K562 (cell line): ENCODE data around the gene MRPS5. TPM values are rescaled to one million over a fixed set of nuclear protein-coding genes. Genes with fewer than 3 reads are reported as not detected.

ENCODE experiments used
- ATAC-seq: fragments of 200-7000 bp; cut with Tn5 transposase; 3 replicates; pipeline ENCODE4 v1.9.1; 2020; ENCODE audit warnings: moderate library complexity
- BruUV-seq: library from RNA; stranded (reverse); fragments of 400-500 nt; replicated peaks from 2 replicates; lab custom pipeline; 2021; lab: Mats Ljungman, UMichigan
- CTCF ChIA-PET: fragments of 300-600 bp; formaldehyde crosslinking; extraction: SDS; loops from one replicate; lab custom pipeline; 2021; ENCODE audit warnings: low intra/inter-chr PET ratio; lab: Yijun Ruan, JAX
- POLR2A ChIA-PET: fragments of 300-600, 350-650 bp; sonication (Branson Sonifier 250); formaldehyde crosslinking; extraction: SDS; loops from one replicate; lab custom pipeline; 2021; ENCODE audit warnings: antibody characterized with exemption, inconsistent platforms; lab: Yijun Ruan, JAX
- DNase-seq, 4 experiments: peaks; one replicate each; pipeline versions ENCODE4 v3.0.0 to v3.0.0-alpha.2; 2011 to 2018; ENCODE audit warnings: low spot score in 3 of 4, mixed read lengths in 3 of 4; ENCODE audit errors: extremely low read depth in 1 of 4
- FAIRE-seq: peaks from 2 replicates; lab custom pipeline; 2011; peaks lifted over from hg19 to GRCh38; lab: Jason Lieb, UNC
- H2AFZ ChIP-seq: 2 replicates; pipeline ENCODE4 v1.6.0; 2011; ENCODE audit warnings: low read depth, low read length, control low read depth, inconsistent platforms
- H3K27ac ChIP-seq: fragments of 200-600 bp; 3 replicates; pipeline ENCODE4 v1.8.0; 2011; ENCODE audit warnings: low read depth, mild to moderate bottlenecking, control low read depth, inconsistent platforms, low read length, moderate library complexity, mixed read lengths; ENCODE audit errors: extremely low read depth
- H3K27me3 ChIP-seq, 2 experiments: fragments of 300-600 bp in 1 of 2; 2 replicates in 1 of 2; 3 replicates in 1 of 2; pipeline versions ENCODE4 v1.6.0 to v1.8.0; 2011; ENCODE audit warnings: inconsistent platforms in 2 of 2, low read length in 2 of 2, mild to moderate bottlenecking in 1 of 2, mixed read lengths in 1 of 2, moderate library complexity in 1 of 2; ENCODE audit not compliant: control insufficient read depth in 2 of 2, insufficient read depth in 2 of 2
- H3K36me3 ChIP-seq: fragments of 300-600 bp; 3 replicates; pipeline ENCODE4 v1.8.0; 2011; ENCODE audit warnings: mild to moderate bottlenecking, low read length, inconsistent platforms; ENCODE audit not compliant: control insufficient read depth, insufficient read depth
- H3K4me1 ChIP-seq, 2 experiments: fragments of 200-600 bp in 1 of 2; replicated peaks in 1 of 2; 2 replicates in 1 of 2; 3 replicates in 1 of 2; pipeline versions ENCODE4 v1.5.1 to v1.8.0; 2011; ENCODE audit warnings: inconsistent platforms in 2 of 2, low read length in 2 of 2, mild to moderate bottlenecking in 1 of 2, mixed read lengths in 1 of 2, moderate library complexity in 1 of 2; ENCODE audit not compliant: control insufficient read depth in 2 of 2, insufficient read depth in 2 of 2
- H3K4me2 ChIP-seq: 2 replicates; pipeline ENCODE4 v1.6.1; 2011; ENCODE audit warnings: low read length, control low read depth, inconsistent platforms, mixed read lengths; ENCODE audit not compliant: insufficient read depth
- H3K4me3 ChIP-seq: fragments of 200-600 bp; sonication (generic), shearing (Covaris generic); 2 replicates; pipeline ENCODE4 v1.5.1; 2016; ENCODE audit warnings: control low read depth, inconsistent platforms
- H3K79me2 ChIP-seq: fragments of 200-600 bp; 3 replicates; pipeline ENCODE4 v1.8.0; 2011; ENCODE audit warnings: low read length, inconsistent platforms; ENCODE audit not compliant: control insufficient read depth, insufficient read depth
- H3K9ac ChIP-seq, 2 experiments: 2 replicates each; pipeline versions ENCODE4 v1.6.0 to v1.6.1; 2011; ENCODE audit warnings: low read depth in 2 of 2, low read length in 2 of 2, control low read depth in 1 of 2, inconsistent platforms in 1 of 2, mild to moderate bottlenecking in 1 of 2, mixed read lengths in 1 of 2; ENCODE audit not compliant: insufficient read depth in 1 of 2
- H3K9me1 ChIP-seq: one replicate; pipeline ENCODE4 v1.6.0; 2011; ENCODE audit warnings: inconsistent platforms, mild to moderate bottlenecking, low read length, moderate library complexity; ENCODE audit not compliant: control insufficient read depth, insufficient read depth
- H3K9me3 ChIP-seq: replicated peaks from 2 replicates; pipeline ENCODE4 v1.5.1; 2011; ENCODE audit warnings: low read depth, low read length, inconsistent platforms; ENCODE audit not compliant: control insufficient read depth, insufficient read depth
- H4K20me1 ChIP-seq: replicated peaks from 2 replicates; pipeline ENCODE4 v1.6.1; 2011; ENCODE audit warnings: low read length, inconsistent platforms, mixed read lengths; ENCODE audit not compliant: control insufficient read depth, insufficient read depth
- EZH2 ChIP-seq: IDR thresholded peaks from 2 replicates; pipeline ENCODE4 v1.6.1; 2012; ENCODE audit warnings: low read depth, mild to moderate bottlenecking, inconsistent platforms, low read length, borderline replicate concordance
- HBP1 ChIP-seq: fragments of 450-650 bp; formaldehyde crosslinking; IDR thresholded peaks from 2 replicates; pipeline ENCODE4 v1.4.0; 2022; ENCODE audit warnings: missing genetic modification characterization
- HCFC1 ChIP-seq: IDR thresholded peaks from 2 replicates; pipeline ENCODE4 v1.6.1; 2012; ENCODE audit warnings: low read depth, low read length, improper control_type of control experiment
- KLF16 ChIP-seq: IDR thresholded peaks from 2 replicates; pipeline ENCODE4 v1.6.1; 2016; ENCODE audit warnings: antibody characterized with exemption
- LEF1 ChIP-seq: fragments of 450-650 bp; IDR thresholded peaks from 2 replicates; pipeline ENCODE4 v1.6.1; 2016; ENCODE audit warnings: mild to moderate bottlenecking
- MAFG ChIP-seq: fragments of 450-650 bp; conservative IDR thresholded peaks from 2 replicates; pipeline ENCODE4 v1.6.1; 2016; ENCODE audit warnings: missing genetic modification characterization, missing compliant biosample characterization
- MAFK ChIP-seq: IDR thresholded peaks from 2 replicates; pipeline ENCODE4 v1.6.1; 2011; ENCODE audit warnings: low read length, improper control_type of control experiment
- MEF2D ChIP-seq: conservative IDR thresholded peaks from 2 replicates; pipeline ENCODE4 v1.6.1; 2016; ENCODE audit warnings: low read depth, missing genetic modification characterization, missing compliant biosample characterization
- PHB2 ChIP-seq: fragments of 450-650 bp; IDR thresholded peaks from 2 replicates; pipeline ENCODE4 v1.6.1; 2017; ENCODE audit warnings: low read depth
- RAD21 ChIP-seq, 2 experiments: fragments of 250-450 bp in 1 of 2; fragments of 450-650 bp in 1 of 2; sonication (Bioruptor Pico) in 1 of 2; formaldehyde crosslinking in 1 of 2; IDR thresholded peaks in 1 of 2; conservative IDR thresholded peaks in 1 of 2; 2 replicates each; pipeline versions ENCODE4 v1.4.0 to v1.8.0; 2020 to 2022; ENCODE audit warnings: mild to moderate bottlenecking in 2 of 2, moderate library complexity in 1 of 2
- SAFB ChIP-seq: fragments of 200-400 bp; formaldehyde crosslinking; IDR thresholded peaks from 2 replicates; pipeline ENCODE4 v1.6.1; 2017; ENCODE audit warnings: low read depth, low read length, borderline replicate concordance
- SLC30A9 ChIP-seq: fragments of 250-450 bp; sonication (Bioruptor Pico); IDR thresholded peaks from 2 replicates; pipeline ENCODE4 v1.8.0; 2022; ENCODE audit warnings: mild to moderate bottlenecking, moderate library complexity
- SMAD1 ChIP-seq: fragments of 150-350 bp; IDR thresholded peaks from 2 replicates; pipeline ENCODE4 v1.6.1; 2014; ENCODE audit warnings: low read length, low read depth; ENCODE audit not compliant: partially characterized antibody
- SMARCA5 ChIP-seq: fragments of 450-650 bp; IDR thresholded peaks from 2 replicates; pipeline ENCODE4 v1.6.1; 2016
- SMC3 ChIP-seq: conservative IDR thresholded peaks from 2 replicates; pipeline ENCODE4 v1.6.1; 2011; ENCODE audit warnings: low read depth, low read length, improper control_type of control experiment; ENCODE audit not compliant: insufficient read depth
- SNIP1 ChIP-seq: fragments of 450-650 bp; IDR thresholded peaks from 2 replicates; pipeline ENCODE4 v1.7.1; 2017; ENCODE audit warnings: low read depth, mild to moderate bottlenecking
- TCF3 ChIP-seq: sonication (generic); formaldehyde crosslinking; IDR thresholded peaks from 2 replicates; pipeline ENCODE4 v1.4.0; 2020; ENCODE audit warnings: mild to moderate bottlenecking, missing genetic modification reagents
- ZBTB34 ChIP-seq: fragments of 250-450 bp; sonication (Bioruptor Pico); IDR thresholded peaks from 2 replicates; pipeline ENCODE4 v1.8.0; 2021; ENCODE audit warnings: mild to moderate bottlenecking, moderate library complexity
- ZNF146 ChIP-seq: IDR thresholded peaks from one replicate; pipeline ENCODE4 v1.6.1; 2018; ENCODE audit warnings: missing compliant biosample characterization; ENCODE audit not compliant: unreplicated experiment
- ZNF316 ChIP-seq: fragments of 450-650 bp; IDR thresholded peaks from 2 replicates; pipeline ENCODE4 v1.6.1; 2016
- ZNF785 ChIP-seq: fragments of 250-450 bp; sonication (Bioruptor Pico); IDR thresholded peaks from 2 replicates; pipeline ENCODE4 v1.4.0; 2020; ENCODE audit warnings: mild to moderate bottlenecking
- WGBS: fragments of 100-300 bp; shearing (Covaris generic); methylation state at CpG from one replicate; pipeline ENCODE4 v1.1.6; 2016; ENCODE audit warnings: low coverage, mixed read lengths; ENCODE audit not compliant: insufficient coverage; ENCODE audit errors: missing lambda C conversion rate; 5-methylcytosine and 5-hydroxymethylcytosine counted together
- in situ Hi-C: fragments of 300-500 bp; cut with MboI; formaldehyde crosslinking; loops from 4 replicates; pipeline ENCODE4 v1.15.0; 2018; ENCODE audit warnings: inconsistent platforms, mixed read lengths
- intact Hi-C: fragments of 100-400 bp; cut with micrococcal nuclease; formaldehyde crosslinking; loops from 2 replicates; pipeline ENCODE4 v1.14.2; 2022
- polyA plus RNA-seq, 8 experiments: library from polyadenylated mRNA; depleted of rRNA in 4 of 8; stranded (reverse) in 5 of 8; unstranded in 3 of 8; fragments of >200 nt; fragmentation: Nextera tagmentation in 2 of 8; fragmentation: Illumina TruSeq in 1 of 8; extraction: Ambion mirVana in 2 of 8; extraction: Trizol in 1 of 8; gene quantifications; 2 replicates each; pipeline versions ENCODE4 v1.2.1 to v1.2.3, GENCODE V29; 2011 to 2014; ENCODE audit warnings: inconsistent platforms in 1 of 8, missing spikeins in 1 of 8
- total RNA-seq, 7 experiments: library from RNA; depleted of rRNA in 6 of 7; stranded (reverse); fragments of >200 nt in 6 of 7; fragmentation: Illumina TruSeq in 2 of 7; extraction: Trizol in 2 of 7; gene quantifications; 2 replicates each; pipeline versions ENCODE4 v1.2.1 to v1.2.3, GENCODE V29; 2011 to 2021; ENCODE audit warnings: low replicate concordance in 1 of 7

Gene MRPS5
- total and polyA plus RNA-seq, 9 of the 15 experiments (the other 6 are each of a cell fraction or from before 2014, with no cell fraction given): 85.0 to 162 (median 118) TPM

- H3K27me3 ChIP-seq: no peaks in the 10 kb centered on the region
- in situ Hi-C loops: no loop called here
- ChIA-PET POLR2A (no interaction called here), CTCF (no interaction called here)
- no peak for FAIRE-seq
- ATAC-seq: peak; percentile 47
- no peaks in the 10 kb centered on the region for H3K9me3 ChIP-seq
- intact Hi-C loops: loop anchor here (5.0 kb wide), 1 partner anchor 44 kb away; the partner anchor contains the start of gene MRPS5
- no peak for DNase-seq
- H3K79me2 ChIP-seq: peaks cover 25% of the 10 kb centered on the region
- peak overlapping the region; percentile 89 to 93 for H3K9ac ChIP-seq
- H3K9me1 ChIP-seq: no peaks in the 10 kb centered on the region
- H4K20me1 ChIP-seq: no peaks in the 10 kb centered on the region
- peak overlapping the region; percentile 73 for H3K4me3 ChIP-seq
- peak overlapping the region; percentile 96 for H2AFZ ChIP-seq
- H3K36me3 ChIP-seq: no peaks in the 10 kb centered on the region
- TSS peak; percentile 89 for BruUV-seq
- WGBS: 5% methylated on average over 16 of the region's 16 CpGs
- H3K4me2 ChIP-seq: peak overlapping the region; percentile 99
- H3K27ac ChIP-seq: peak overlapping the region; percentile 92; the same call in 1 of the 3 replicates
- H3K4me1 ChIP-seq: peaks cover 3 to 5% of the 10 kb centered on the region in 2 experiments; a peak in 3 of 5 replicates
- TF ChIP-seq RAD21 (CRISPR knock-in tag; conservative IDR thresholded peaks at IDR 0.05 in 1 of 2, IDR thresholded peaks at IDR 0.05 in 1 of 2) (no peak), SMAD1 (no peak), EZH2 (no peak), SAFB (0 out of 2 replicates have a peak, but pooled peaks have one; percentile 1), LEF1 (no peak), ZNF316 (0 out of 2 replicates have a peak, but pooled peaks have one; percentile 26), HBP1 (CRISPR knock-in tag) (no peak), SMC3 (no peak), ZNF785 (CRISPR knock-in tag) (no peak), PHB2 (no peak), SMARCA5 (peak; percentile 88; the same call in 1 of the 2 replicates), SNIP1 (no peak), ZNF146 (CRISPR knock-in tag) (no peak), TCF3 (CRISPR knock-in tag) (no peak), KLF16 (no peak), MAFG (no peak), ZBTB34 (CRISPR knock-in tag) (no peak), SLC30A9 (CRISPR knock-in tag) (no peak), MEF2D (tag) (no peak), MAFK (no peak), HCFC1 (no peak)
Measured at GRCh38 chr2:95166065-95166763, 44.6 kb upstream of the MRPS5 start.
